Sigmoid colon (tissue), 7 donors: Measurements from ENCODE around the gene TBCD. TPM values are rescaled to one million over a fixed set of nuclear protein-coding genes. Genes with fewer than 3 reads are reported as not detected.
A peak's percentile ranks its signal among the peaks of the same experiment; 100 is the strongest.

Experiments used
- DNase-seq: peaks from one replicate; pipeline ENCODE4 v3.0.0-alpha.2; 2019
- H3K27ac ChIP-seq, 4 donors: fragments of 200-600 bp; sonication (generic); one replicate each; pipeline ENCODE4 v1.5.1; 2016 to 2019; ENCODE audit warnings: mild to moderate bottlenecking in 1 of 4
- H3K27me3 ChIP-seq, 3 donors: fragments of 200-600 bp; sonication (generic); one replicate each; pipeline ENCODE4 v1.5.1; 2019; ENCODE audit warnings: mild to moderate bottlenecking in 1 of 3
- H3K36me3 ChIP-seq, 4 donors: fragments of 200-600 bp; sonication (generic); one replicate each; pipeline ENCODE4 v1.5.1; 2016 to 2019
- H3K4me1 ChIP-seq, 4 donors: fragments of 200-600 bp; sonication (generic); one replicate each; pipeline ENCODE4 v1.5.1; 2017 to 2019
- H3K4me3 ChIP-seq, 4 donors: fragments of 200-600 bp; sonication (generic); one replicate each; pipeline ENCODE4 v1.5.1; 2017 to 2019; ENCODE audit warnings: mild to moderate bottlenecking in 2 of 4, moderate library complexity in 1 of 4
- H3K9me3 ChIP-seq, 4 donors: fragments of 200-600 bp in 3 of 4; sonication (generic) in 3 of 4; one replicate each; pipeline versions ENCODE4 v1.5.1 to v1.6.1; 2013 to 2019
- CTCF ChIP-seq, 4 experiments: fragments of 450-650 bp in 3 of 4; fragments of 200-600 bp in 1 of 4; IDR thresholded peaks; one replicate each; pipeline ENCODE4 v1.5.1; 2016 to 2019; ENCODE audit warnings: antibody characterized with exemption in 4 of 4, mild to moderate bottlenecking in 3 of 4, moderate library complexity in 2 of 4
- EP300 ChIP-seq, 4 donors: sonication (generic); formaldehyde crosslinking; IDR thresholded peaks; one replicate each; pipeline ENCODE4 v1.6.1; 2017; ENCODE audit warnings: antibody characterized with exemption in 4 of 4
- POLR2A ChIP-seq, 2 donors: fragments of 450-650 bp; IDR thresholded peaks; one replicate each; pipeline ENCODE4 v1.6.1; 2016; ENCODE audit warnings: antibody characterized with exemption in 2 of 2, mild to moderate bottlenecking in 2 of 2, moderate library complexity in 2 of 2
- POLR2AphosphoS5 ChIP-seq, 4 donors: sonication (generic); formaldehyde crosslinking; IDR thresholded peaks; one replicate each; pipeline ENCODE4 v1.6.1; 2017; ENCODE audit warnings: antibody characterized with exemption in 4 of 4
- WGBS, 2 donors: extraction: QIAGEN DNeasy Blood & Tissue Kit; methylation state at CpG; one replicate each; pipeline ENCODE4 v1.1.7; 2013; 5-methylcytosine and 5-hydroxymethylcytosine counted together
- intact Hi-C: fragments of 100-400 bp; cut with DNase I; formaldehyde crosslinking; loops from one replicate; pipeline ENCODE4 v1.15.1; 2023
- polyA plus RNA-seq, 3 donors: library from polyadenylated mRNA; stranded (reverse); fragments of 200-250 nt; gene quantifications; one replicate each; pipeline ENCODE4 v1.2.3, GENCODE V29; 2013
- total RNA-seq, 4 donors: library from RNA; depleted of rRNA; stranded (reverse); fragments of >200 nt; gene quantifications; one replicate each; pipeline ENCODE4 v1.1.0, GENCODE V29; 2016
- donor health status: healthy with polysubstance abuse.
- donor health status: Bipolar disorder and iron deficiency.
- donor health status: healthy.

Gene TBCD
- total and polyA plus RNA-seq, 7 donors = 11.1 to 77.4 (median 34.2) TPM

DNA sequence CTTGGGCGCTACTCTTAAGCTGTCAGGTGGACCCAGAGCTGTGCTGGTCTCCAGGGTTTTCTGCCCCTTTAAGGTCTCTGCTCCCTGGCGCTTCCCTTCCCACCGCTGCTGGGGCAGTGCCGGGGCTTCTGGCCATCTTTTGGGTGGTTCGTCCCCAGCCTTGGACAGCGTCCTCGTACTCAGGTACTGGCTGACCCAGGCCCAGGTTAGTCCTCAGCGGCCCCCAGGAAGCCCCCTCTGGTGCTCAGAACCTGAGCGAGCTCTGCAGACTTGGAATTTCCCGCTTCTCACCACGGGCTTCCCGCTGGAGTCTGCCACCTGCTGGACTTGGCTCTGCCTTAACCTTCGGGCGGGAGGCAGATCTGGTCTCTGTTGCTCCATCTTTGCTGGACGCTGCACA is 182.0 kb downstream of the TBCD start:
- WGBS, 2 donors = 95 to 96% methylated on average over 15 of the region's 15 CpGs
- intact Hi-C loops = no loop called here
- DNase-seq = peak; percentile 40

GRCh38 chr17:82935966-82936767 is 184.3 kb downstream of the TBCD start:
- no peaks in the 10 kb centered on the region for H3K9me3 ChIP-seq
- WGBS, 2 donors = 94 to 95% methylated on average over 27 of the region's 27 CpGs
- no peak for TF ChIP-seq POLR2AphosphoS5 (IDR thresholded peaks at IDR 0.05)
- intact Hi-C loops = no loop called here
- H3K4me3 ChIP-seq = no peak overlapping the region
- peak; percentile 58 for DNase-seq
- no peak overlapping the region for H3K27ac ChIP-seq
- peaks cover 1 to 78% (median 30%) of the 10 kb centered on the region in 4 donors for H3K36me3 ChIP-seq
- peaks cover 0 to 10% (median 8%) of the 10 kb centered on the region in 4 donors for H3K4me1 ChIP-seq
- no peaks in the 10 kb centered on the region for H3K27me3 ChIP-seq

More for the DNA sequence above, 182.0 kb downstream of the TBCD start:
- no peak overlapping the region for H3K27ac ChIP-seq
- peaks cover 0 to 14% (median 8%) of the 10 kb centered on the region in 4 donors for H3K4me1 ChIP-seq
- no peak for TF ChIP-seq POLR2A (IDR thresholded peaks at IDR 0.05)
- H3K4me3 ChIP-seq = no peak overlapping the region
- H3K36me3 ChIP-seq = peaks cover 0 to 78% (median 32%) of the 10 kb centered on the region in 4 donors
- no peaks in the 10 kb centered on the region for H3K9me3 ChIP-seq
- H3K27me3 ChIP-seq = no peaks in the 10 kb centered on the region

DNA sequence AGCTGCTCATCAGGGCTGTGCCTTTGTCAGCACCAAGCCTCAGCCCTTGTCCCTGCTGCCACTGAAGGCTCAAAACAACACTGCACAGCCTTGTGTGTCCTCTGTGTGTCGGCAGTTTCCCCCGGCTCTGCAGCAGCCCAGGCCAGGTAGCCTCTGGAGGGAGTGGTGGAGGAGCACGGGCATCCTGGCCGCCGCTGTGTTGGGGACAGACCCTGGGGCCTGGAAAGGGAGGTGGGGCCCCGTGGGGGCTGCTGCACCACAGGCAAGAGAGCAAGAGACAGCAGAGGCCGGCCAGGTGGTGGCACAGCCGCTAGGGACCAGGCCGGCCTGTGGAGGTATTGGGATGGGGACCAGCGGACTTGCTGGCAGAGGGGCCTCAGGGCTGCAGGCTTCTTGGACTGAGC is 184.9 kb downstream of the TBCD start:
- H3K4me3 ChIP-seq = no peak overlapping the region
- no peak overlapping the region for H3K27ac ChIP-seq
- 94 to 95% methylated on average over 10 of the region's 10 CpGs for WGBS, 2 donors
- DNase-seq = peak; percentile 47
- no peaks in the 10 kb centered on the region for H3K9me3 ChIP-seq
- H3K27me3 ChIP-seq = no peaks in the 10 kb centered on the region
- intact Hi-C loops = no loop called here
- no peak for TF ChIP-seq POLR2AphosphoS5 (IDR thresholded peaks at IDR 0.05)
- TF ChIP-seq CTCF (IDR thresholded peaks at IDR 0.05) = no peak
- no peak for TF ChIP-seq POLR2A (IDR thresholded peaks at IDR 0.05)
- TF ChIP-seq EP300 (IDR thresholded peaks at IDR 0.05) = no peak
- peaks cover 7 to 82% (median 36%) of the 10 kb centered on the region in 4 donors for H3K36me3 ChIP-seq
- H3K4me1 ChIP-seq = peaks cover 0 to 4% (median 2%) of the 10 kb centered on the region in 4 donors

DNA sequence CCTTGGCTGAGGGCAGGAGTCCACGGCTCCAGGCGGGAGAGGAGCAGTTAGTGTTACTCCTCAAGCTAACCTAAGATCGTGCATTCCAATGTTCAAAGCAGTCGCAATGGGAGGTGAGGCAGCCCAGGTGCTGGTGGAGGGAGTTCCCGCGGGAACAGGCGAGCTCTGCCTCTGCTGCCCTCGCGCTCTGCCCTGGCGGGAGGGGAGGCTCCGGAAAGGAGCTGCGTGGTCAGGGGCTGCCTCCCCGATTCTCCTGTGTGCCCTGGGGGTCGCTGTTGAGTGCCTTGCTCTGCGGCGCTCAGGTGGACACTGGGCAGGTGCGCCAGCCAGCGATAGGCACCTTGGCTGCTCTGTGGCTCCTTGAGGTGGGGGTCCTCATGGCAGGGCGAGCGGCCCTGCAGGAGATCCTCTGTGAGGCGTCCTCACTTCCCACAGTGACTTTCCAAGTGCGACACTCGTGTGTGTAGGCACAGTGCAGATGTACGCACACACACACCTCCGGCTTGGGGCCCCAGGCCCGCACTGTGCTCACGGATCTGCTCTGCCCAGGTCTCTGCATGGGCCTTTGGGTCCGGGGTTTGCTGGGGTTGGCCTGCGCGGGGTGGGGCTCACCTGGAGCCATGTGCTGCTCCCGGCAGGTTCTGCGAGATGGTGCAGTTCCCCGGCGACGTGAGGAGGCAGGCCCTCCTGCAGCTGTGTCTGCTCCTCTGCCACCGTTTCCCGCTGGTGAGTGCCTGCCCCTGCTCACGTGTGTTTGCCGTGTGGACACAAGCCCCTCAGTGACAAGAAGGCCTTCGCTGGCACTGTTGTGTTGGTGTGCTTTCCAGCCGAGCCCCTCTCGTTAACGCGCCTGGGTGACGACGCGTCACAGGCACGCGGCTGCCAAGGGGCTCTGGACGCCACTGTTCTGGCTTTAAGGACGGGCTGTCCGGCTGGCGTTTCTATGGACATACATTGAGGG is 185.8 kb downstream of the TBCD start:
- peak; percentile 45 for DNase-seq
- no peaks in the 10 kb centered on the region for H3K4me1 ChIP-seq
- H3K27ac ChIP-seq = no peak overlapping the region
- intact Hi-C loops = no loop called here
- no peaks in the 10 kb centered on the region for H3K27me3 ChIP-seq
- no peaks in the 10 kb centered on the region for H3K9me3 ChIP-seq
- H3K4me3 ChIP-seq = no peak overlapping the region
- H3K36me3 ChIP-seq = peaks cover 16 to 88% (median 42%) of the 10 kb centered on the region in 4 donors
- TF ChIP-seq CTCF (IDR thresholded peaks at IDR 0.05) = no peak
- no peak for TF ChIP-seq EP300 (IDR thresholded peaks at IDR 0.05)
- TF ChIP-seq POLR2AphosphoS5 (IDR thresholded peaks at IDR 0.05) = no peak
- no peak for TF ChIP-seq POLR2A (IDR thresholded peaks at IDR 0.05)
- WGBS, 2 donors = 96 to 97% methylated on average over 53 of the region's 53 CpGs

DNA sequence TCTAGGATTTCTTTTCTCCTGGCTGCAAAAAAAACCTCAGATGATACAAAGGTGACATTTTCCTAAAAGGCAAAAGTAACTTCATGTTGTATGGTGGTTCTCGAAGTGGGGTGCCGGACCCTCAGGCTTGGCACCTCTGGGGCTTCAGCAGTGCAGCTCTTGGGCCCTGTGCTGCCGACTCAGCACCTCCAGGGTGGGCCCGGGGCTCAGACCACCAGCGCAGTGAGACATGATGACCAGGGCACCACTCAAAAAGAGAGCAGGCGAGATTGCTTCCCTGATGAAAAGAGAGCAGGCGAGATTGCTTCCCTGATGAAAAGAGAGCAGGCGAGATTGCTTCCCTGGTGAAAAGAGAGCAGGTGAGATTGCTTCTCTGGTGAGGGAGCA is 186.6 kb downstream of the TBCD start:
- no peak for TF ChIP-seq POLR2A (IDR thresholded peaks at IDR 0.05)
- no peak for TF ChIP-seq POLR2AphosphoS5 (IDR thresholded peaks at IDR 0.05)
- no peak for TF ChIP-seq EP300 (IDR thresholded peaks at IDR 0.05)
- no peak for TF ChIP-seq CTCF (IDR thresholded peaks at IDR 0.05)
- H3K9me3 ChIP-seq = no peaks in the 10 kb centered on the region
- intact Hi-C loops = no loop called here
- 93 to 94% methylated on average over 8 of the region's 8 CpGs for WGBS, 2 donors
- DNase-seq = peak; percentile 52
- no peak overlapping the region for H3K4me3 ChIP-seq
- H3K4me1 ChIP-seq = no peaks in the 10 kb centered on the region
- no peak overlapping the region for H3K27ac ChIP-seq
- no peaks in the 10 kb centered on the region for H3K27me3 ChIP-seq
- H3K36me3 ChIP-seq = peaks cover 22 to 88% (median 49%) of the 10 kb centered on the region in 4 donors
